HG03135 (cell line): ENCODE results near the gene RALGAPA2.
A peak's percentile ranks its signal among the peaks of the same experiment; 100 is the strongest.

Source experiments
- ATAC-seq: cut with Tn5 transposase; IDR thresholded peaks from one replicate; pipeline ENCODE4 v1.9.1; 2021; ENCODE audit warnings: mild to moderate bottlenecking, moderate library complexity; ENCODE audit not compliant: unreplicated experiment

The RALGAPA2 gene

DNA sequence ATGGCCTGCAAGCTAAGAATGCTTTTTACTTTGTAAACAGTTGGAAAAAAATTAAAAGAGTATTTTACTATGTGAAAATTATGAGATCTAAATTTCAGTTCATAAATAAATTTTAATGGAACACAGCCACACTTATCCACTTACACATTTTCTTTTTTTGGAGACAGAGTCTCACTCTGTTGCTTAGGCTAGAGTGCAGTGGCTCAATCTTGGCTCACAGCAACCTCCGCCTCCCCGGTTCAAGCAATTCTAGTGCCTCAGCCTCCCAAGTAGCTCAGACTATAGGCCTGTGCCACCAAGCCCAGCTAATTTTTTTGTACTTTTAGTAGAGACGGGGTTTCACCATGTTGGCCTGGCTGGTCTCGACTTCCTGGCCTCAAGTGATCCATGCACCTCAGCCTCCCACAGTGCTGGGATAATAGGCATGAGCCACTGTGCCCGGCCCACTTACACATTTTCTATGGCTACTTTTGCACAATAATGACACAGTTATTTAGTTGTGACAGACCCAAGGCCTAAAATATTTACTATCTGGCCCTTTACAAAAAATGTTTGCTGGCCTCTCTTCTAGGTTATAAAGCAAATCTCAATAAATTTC is 234.9 kb downstream of the RALGAPA2 start:
- ATAC-seq, result no peak

DNA sequence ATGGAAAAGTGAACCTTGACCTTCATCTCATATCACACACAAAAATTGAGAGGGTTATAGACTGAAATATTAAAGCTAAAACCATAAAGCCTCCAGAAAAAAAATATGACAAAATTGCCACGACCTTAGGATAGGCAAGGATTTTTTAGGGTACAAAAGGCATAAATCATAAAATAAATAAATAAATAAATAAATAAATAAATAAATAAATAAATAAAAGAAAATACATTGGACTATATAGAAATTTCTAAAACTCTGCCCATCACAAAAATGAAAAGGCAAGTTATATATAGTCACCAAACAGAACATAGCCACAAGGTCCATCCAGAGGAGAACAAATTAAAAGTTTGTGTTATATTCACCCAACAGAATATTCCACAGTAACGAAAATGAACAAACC is 235.9 kb downstream of the RALGAPA2 start:
- no peak for ATAC-seq

DNA sequence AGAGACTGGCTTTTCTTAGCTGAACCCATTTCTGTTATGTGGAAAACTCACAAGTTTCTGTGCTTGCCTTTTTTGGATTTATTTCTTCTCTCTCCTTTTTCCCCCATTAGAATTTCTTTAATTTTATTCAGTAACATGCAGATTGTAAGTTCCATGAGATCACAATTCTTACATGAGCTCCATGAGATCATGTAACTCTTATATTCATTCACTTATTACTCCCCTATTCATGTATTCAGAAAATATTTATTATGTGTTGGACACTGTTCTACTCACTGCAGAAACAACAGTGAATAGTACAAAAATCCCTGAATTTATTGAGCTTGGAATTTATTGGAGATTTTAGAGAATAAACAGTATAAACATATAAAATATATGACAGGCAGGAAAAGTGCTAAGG is 238.8 kb downstream of the RALGAPA2 start:
- ATAC-seq, result no peak

DNA sequence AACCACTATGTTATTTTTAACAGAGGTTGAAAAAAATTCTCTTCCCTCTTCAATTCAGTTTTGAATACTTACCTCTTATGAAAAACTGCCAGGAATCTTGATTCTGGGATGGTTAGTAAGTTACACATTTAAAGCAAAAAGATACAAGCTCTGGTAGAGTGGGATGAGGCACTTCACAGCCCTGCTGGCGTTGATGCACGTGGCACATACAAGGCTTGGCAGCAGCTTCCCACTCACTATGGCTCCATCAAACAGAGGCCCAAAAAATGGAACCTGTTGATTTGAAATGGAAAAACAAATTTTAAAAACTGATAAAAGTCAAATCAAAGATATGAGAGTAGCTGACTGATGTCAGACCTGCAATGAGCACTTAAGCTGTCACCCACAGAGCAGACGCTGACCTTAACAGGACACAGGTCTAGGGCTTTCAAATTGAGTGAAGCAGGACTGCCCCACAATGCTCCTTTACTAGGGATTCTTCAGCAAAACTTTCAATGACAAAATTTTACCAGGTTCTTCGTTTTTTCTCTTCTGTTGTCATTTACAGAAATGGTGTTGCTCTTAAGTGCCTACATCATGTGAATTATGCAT is 239.7 kb downstream of the RALGAPA2 start:
- ATAC-seq, result no peak

DNA sequence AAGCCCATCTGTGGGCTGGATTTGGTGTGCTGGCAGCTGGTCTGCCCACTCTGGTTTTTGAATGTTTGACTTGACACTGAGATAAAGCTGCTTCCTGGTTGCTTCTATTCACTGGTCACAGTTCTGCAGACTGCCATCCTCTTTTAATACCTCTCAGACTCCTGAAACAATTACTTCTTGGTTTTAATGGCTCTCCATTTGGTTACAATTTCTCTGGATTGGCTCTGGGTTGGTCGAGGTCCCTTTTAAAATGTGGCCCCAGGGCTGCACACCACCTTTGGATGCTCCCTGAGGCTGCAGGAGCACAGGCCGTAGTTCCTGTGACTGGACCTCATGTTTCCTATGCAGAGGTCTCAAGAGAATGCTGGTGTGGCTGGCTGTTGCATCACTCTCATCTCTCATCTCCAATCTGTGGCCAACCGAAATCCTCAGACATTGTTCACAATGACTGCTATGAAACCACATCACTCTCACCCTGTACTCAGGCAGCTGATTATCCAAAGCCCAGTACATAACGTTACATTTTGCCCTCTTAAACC is 246.0 kb downstream of the RALGAPA2 start:
- ATAC-seq, result peak; percentile 89

DNA sequence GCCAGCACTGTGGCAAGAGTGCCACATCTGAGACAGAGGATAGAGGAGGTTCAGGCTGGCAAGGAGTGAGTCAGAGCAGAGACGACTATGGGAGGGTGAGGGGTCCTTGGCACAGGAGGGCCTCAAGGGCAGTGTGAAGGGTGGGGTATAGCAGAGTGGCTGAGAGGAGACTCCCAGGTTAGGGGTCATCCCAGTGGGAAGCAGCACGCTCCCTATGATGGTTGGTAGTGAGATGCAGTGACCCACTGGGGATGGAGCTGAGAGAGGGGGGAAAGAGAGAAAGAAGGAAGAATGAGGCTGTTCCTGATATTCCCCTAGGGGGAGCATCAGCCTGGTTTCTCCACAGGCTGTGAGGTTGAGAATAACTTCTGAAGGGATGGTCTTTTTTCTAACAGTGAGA is 247.2 kb downstream of the RALGAPA2 start:
- no peak for ATAC-seq

DNA sequence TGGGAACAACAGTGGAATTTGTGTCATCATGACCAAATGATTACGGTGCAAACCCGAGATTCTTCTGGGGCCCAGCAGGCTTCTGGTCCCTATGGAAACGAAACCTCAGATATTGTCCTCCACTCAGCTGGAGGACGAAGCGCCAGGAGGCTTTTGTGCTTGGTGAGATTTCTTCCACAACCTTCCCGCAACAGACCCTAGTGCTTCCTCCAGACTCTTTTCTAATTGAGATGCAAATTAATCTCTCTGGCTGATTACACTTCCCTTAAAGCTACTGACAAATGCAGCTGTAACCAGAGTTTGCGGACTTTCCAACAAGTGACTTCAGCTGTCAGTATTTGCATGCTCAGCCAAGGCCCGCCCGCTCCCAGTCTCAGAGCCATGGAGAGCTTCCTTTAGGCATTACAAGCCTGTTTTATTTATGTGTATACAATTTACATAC is 248.5 kb downstream of the RALGAPA2 start:
- no peak for ATAC-seq

DNA sequence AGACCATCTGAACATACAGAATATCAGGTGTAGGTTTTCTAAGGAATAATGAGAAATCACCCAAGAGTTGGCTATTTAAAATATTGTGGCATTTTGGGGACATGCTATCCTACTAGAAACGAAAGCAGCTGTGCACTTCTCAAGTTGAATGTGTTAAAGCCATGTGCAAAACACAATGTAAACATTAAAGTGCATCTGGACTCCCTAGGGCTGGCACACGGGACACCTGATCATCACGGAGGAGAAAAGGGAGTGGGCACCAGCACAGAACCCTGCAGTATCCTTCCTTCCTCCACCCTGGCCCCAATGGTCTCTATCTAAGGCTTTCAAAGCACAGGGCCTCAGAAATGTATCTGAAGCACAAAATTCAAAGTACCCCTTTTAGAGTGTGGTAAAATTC is 250.3 kb downstream of the RALGAPA2 start:
- ATAC-seq, result no peak

DNA sequence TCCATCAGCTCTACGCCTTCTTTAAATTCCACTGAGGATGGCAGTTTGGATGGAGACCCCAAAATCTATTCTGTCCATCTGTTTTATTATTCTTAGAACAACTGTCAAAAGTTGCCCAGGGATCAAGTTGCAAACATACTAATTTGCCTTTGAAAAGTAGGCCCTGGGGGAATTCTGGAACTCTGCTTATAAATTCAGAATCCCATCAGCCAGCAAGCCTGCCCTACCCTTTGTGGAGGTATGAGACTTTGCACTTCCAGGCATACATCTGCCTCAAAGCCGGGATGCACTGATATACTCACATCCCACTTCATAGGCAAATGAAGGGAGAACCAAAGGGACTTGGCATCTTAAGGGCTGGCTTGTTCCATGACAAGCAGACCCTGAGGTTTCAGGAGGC is 250.9 kb downstream of the RALGAPA2 start:
- no peak for ATAC-seq

DNA sequence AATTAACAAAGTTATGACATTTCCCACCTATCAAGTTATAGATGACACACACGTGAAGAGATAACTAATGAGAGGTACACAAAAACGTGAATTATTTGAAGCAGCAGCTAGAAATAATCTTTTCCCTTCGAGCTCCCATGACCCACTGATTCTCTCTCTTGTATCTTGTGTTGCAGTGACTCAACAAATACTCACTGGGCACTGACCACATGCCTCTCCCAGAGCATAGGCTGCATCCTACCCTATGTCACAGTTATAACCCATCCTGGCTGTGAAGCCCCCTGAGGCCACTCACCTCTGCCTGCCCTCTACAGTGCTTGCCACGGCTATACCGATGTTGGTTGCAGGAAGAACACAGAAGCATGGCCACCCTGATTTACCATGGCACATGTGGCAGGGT is 252.7 kb downstream of the RALGAPA2 start:
- ATAC-seq, result no peak

DNA sequence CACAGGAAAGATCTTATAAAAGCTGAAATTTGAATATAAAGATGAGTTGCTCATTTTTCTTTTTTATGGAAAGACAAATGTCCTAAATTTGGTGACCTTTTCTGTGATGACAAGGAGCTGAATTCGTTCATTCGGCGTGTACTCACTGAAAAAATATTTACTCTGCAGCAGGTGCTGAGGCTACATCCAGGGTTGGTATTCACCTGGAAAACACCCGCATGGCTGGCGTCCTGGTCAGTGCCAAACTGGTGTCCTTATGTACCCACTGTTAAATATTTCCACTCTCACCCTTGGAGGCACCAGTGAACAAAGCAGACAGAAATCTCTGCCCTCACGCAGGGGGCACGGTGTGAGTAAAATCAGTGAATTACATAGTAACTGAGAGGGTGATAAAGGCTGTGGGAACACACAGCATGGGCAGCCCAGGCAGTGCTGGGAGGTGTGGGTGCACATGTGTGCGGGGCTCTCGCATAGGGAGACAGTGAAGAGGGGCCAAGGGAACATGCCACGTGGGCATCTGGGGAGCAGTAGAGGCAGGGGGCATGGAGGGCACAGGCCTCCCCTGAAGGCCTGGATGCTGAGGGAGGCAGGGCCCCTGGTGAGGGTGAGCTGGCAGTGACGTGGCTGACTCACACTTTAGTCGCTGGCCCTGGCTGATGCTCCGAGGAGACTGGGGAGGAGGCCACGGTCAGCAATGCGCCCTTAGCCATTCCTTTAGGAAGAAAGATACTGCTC is 254.9 kb downstream of the RALGAPA2 start:
- no peak for ATAC-seq

GRCh38 chr20:20456741-20457140 is 255.7 kb downstream of the RALGAPA2 start:
- ATAC-seq, result no peak

- ATAC-seq, result no peak
These were observed 256.5 kb downstream of the RALGAPA2 start for GRCh38 chr20:20455926-20456325.

DNA sequence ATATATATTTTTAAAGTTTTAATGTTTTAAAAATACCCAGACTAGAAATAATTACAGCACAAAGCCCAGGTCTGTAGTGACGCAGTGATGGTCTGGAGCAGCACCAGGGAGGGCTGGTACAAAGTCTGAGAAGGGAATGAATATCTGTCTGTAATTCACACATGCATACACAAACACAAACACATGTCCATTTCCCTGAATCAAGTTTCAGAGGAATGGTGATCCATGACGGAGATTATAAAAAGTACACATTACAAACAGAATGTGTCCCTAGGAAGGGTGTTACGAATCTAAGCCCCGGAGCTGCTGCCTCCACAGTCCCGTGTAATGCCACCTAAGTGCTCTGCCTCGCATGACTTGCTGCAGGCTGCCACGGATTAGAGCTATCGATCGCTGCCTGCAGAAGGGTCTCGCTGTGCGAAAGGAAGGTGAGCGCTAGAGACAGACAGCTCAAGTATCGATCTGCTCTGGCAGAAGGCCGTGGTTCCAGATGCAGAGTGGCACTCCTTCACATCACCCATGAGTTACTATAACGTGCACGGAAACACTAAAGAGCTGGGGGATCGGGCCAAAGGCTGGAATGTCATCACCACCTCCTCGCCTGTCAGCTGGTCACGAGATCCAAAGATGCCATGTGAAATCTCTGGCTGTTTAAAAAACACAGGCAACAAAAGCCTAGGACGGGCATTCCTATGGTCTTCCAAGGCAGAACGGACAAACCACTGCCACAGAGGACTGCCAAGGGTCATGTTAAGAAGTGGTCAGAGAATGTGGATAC is 257.4 kb downstream of the RALGAPA2 start:
- no peak for ATAC-seq

GRCh38 chr20:20454367-20454766 is 258.1 kb downstream of the RALGAPA2 start:
- no peak for ATAC-seq

DNA sequence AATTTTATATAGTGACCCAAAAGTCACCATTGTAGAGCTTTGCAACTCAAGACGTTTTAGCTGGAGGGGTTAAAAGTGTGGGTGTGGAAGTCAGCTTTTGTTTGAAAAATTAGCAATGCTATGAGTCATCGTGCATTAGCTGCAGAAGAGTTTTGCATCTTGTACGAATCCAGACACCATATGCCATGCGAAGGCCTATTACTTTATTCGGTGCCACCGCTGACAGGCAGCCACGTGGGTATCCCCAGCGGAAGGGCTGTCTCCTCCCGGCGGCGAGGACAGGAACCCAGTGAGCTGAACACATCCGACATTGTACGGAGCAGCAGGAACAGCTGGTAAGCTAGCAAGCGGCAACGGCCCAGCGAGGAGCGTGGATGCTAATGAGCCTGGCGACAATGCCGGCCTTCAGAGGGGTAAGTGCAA is 260.2 kb downstream of the RALGAPA2 start:
- ATAC-seq, result peak; percentile 83

GRCh38 chr20:20450521-20450920 is 261.9 kb downstream of the RALGAPA2 start:
- no peak for ATAC-seq

- no peak for ATAC-seq
These were observed 263.6 kb downstream of the RALGAPA2 start for GRCh38 chr20:20448881-20449280.

GRCh38 chr20:20447196-20447595 is 265.2 kb downstream of the RALGAPA2 start:
- no peak for ATAC-seq

DNA sequence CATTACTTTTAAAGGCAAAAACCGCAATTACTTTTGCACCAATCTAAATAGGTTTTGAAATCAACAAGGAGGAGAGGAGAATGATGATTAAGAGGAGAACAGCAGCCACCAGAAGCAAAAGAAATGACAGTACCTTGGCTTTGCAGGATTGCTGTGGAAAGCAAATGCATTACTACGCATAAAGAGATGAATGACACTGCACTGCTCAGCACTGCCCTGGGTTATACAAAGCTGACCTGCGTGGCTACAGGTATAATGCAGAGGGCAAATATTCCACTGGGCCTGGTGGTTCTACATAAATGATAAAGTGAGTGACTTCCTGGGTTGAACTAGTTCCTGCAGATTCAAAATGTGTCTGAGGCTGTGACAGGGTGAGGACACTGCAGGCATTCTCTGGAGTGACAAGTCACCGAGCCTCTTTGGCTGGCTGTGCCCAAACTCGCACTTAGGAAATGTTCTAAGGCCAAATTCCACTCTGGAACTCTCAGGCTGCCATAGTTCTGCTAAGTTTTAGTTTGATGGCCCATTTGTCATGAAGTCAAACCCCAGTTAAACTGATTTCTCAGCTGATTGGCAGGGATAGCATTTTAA is 265.9 kb downstream of the RALGAPA2 start:
- no peak for ATAC-seq

- no peak for ATAC-seq
These were observed 266.4 kb downstream of the RALGAPA2 start for GRCh38 chr20:20446001-20446400.
